ENCODE data around the gene FBXO42.
"Not testable (repeated sequence)": the region's sequence is repeated elsewhere in the genome, so short reads cannot be mapped to it uniquely, and the experiment has no call there.

Gene FBXO42

DNA sequence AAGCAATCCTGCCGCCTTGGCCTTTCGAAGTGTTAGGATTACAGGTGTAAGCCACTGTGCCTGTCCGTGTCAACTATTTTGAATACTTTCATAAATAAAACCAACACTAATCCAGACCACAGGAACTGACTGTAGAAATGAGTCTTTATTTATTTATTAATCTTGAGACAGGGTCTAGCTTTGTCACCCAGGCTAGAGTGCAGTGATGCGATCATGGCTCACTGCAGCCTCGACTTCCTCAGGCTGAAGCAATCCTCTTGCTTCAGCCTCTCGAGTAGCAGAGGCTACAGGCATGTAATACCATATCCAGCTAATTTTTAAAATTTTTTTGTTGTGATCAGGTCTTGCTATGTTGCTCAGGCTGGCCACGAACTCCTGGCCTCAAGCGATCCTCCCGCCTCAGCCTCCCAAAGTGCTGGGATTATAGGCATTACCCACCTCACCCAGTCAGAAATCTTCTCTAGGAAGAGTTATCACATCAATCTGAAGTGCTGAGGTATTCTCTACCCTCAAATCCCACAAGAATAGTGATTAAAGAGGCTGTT is 93.6 kb downstream of the FBXO42 start:
- DNase-seq: no peak

DNA sequence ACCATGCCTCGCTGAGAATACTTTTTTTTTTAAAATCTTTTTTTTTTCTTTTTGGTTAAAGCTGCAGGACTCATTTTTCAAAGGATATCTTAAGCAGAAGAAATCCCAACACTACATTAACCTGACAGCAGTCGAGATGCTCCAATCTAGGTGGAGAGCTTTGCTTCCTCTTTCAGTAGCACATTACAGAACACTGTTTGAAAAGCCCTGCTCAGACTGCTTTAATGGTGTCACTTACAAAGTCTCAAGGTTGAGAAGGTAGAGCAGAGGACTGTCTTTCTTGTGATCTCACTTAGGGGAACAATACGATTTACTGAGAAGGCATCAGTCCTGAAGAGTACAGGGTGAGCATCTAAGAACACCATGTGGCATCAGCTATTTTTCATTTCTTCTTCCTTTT is 94.3 kb downstream of the FBXO42 start:
- no peak for DNase-seq

DNA sequence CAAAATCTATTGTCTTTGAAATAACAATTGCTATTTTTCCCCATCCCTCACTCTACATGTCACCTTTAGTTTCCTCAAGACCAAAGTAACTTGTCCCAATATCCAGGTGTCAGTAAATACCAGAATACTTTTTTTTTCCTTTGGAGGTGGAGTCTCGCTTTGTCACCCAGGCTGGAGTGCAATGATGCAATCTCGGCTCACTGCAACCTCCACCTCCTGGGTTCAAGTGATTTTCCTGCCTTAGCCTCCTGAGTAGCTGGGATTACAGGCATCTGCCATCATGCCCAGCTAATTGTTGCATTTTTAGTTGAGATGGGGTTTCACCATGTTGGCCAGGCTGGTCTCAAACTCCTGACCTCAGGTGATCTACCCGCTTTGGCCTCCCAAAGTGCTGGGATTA is 94.7 kb downstream of the FBXO42 start:
- DNase-seq: not testable (repeated sequence)

DNA sequence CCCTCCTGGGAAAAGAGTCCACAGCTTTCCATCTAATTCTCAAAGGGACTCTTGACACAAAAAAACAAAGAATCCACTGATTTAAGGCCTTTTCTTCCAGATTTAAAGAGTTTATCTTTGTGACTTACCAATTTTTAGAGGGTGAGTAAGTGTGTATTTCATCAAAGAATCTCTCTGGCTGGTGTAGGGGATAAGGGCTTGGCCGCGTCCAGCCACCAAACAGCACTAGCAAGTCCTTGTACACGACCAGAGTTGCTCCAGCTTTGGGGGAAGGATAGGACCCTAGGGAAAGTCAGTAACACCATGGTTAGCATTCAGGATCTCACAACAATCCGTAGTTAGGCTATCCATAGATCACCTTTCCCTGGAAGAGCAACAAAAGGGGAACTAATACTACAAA is 95.8 kb downstream of the FBXO42 start:
- DNase-seq: no peak

DNA sequence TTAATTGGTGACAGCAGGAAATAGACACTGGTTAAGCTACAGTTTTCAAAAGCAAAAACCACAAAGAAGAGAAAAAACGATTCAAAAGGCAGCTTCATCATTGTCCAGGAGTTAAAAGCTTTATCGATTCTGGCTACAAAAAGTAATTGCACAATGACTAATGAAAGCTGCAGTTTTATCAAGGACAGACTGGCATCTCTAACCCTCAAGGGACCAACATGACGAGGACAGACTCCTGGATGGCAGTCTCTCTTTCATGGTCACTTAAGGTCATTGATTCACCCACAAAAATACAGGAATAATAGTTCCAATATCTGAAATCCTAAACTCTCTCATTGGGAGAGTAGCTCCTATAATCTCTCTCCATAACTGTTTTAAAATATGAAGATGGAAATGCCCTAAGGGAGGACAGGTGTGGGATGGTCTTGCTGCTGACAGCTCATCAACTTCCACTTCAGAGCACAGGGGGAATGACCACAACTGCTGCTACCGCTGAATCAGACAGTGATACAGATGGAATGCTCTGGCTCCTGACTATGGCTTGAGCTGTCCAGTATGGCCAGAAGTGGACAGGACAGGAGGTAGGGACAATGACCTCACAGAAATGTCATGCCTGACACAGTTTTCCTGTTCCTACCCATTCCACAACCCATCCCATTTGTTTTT is 97.9 kb downstream of the FBXO42 start:
- DNase-seq: no peak

DNA sequence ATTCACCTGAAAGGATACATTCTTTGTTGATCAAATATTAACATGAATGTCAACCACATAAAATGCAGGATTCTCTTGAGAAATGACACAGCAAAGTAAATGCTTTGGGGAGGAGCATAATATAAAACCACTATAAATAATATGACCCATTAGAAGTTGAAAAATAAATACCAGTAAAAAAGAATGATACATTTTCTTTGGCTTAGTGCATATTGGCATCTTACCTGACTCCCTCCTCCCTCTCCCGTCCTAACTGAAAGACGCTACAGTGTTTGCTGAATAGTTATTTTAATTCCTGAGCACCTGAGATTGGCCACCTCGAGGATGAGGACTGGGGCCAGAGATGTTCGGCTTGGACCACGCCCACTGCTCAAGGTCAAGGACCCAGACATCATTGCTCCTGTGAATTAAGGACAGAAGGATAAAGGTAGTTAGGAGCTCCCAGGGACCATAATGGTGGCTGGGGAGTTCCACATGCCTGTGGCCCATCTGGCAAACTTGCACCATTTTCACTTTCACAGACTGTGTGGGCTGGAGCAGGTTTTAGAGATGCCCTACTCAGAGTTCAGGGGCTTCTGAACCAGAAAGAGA is 98.9 kb downstream of the FBXO42 start:
- no peak for DNase-seq

DNA sequence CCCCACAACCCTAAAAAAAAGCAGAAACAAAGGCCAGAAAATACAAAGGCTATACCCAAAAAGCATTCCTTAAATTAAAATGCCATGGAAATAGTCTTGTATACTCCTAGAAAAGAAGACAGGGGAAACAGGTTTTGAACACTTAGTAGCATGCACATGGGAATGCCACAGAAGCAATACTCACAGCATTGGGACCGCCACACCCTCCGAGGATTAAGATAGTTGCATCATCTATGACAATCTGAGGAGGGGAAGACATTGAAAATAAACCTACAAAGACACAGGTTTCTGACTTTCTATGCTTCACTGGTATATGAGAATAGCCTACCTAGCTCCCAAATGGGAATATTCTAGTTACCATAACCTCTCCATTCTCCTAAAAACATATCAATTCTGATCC is 99.4 kb downstream of the FBXO42 start:
- DNase-seq: no peak

DNA sequence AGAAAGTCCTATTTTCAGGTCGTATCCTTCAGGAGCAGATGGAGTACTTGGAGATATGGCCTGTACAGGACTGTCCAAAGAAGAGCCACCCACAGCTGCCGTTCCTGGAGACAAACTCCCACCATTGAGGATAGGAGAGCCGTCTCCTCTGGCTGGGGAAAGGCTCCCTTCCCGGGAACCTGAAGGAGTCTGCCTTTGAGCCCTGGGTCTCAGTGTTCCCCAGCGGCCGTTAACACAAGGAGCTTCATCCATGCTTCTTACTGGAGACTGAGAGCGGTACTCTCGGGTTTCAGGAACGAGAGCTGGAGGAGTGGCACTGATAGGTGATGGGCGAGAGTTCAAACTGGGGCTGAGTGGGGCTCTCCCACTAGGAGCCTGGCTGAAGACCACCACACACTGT is 100.9 kb downstream of the FBXO42 start:
- DNase-seq: no peak

DNA sequence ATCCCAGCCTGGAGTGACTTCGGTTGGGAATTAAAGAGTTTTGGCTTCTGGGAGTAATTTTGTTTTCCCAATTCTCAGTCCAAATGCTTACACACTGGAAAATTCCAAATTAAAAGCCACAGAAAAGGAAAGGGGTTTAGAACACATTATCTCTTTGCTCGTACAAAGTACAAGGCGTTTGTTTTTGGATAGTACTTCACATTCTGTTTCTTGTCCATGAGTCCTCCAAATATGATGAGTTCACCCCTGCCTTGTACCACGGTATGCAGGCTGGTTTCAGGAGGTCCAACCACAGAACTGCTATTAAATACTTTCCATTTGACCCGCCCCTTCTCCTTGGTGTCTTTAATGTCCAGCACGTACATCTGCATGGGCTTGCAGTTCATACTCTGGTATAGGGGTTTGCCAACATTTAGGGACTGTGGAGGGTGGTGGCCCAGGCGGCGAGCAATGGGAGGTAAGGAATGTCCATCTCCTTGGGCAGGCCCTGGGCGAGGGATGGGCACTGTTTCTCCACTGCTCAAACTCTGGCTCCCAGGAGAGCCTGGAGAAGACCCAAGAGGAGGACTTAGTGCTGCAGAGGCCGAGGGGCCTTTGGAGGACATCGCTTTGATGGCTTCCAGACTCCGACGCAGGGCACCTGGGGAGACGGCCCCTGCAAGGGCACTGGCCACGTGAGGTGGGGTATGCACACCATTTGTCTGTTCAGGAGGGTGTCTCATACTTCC is 101.6 kb downstream of the FBXO42 start:
- no peak for DNase-seq

DNA sequence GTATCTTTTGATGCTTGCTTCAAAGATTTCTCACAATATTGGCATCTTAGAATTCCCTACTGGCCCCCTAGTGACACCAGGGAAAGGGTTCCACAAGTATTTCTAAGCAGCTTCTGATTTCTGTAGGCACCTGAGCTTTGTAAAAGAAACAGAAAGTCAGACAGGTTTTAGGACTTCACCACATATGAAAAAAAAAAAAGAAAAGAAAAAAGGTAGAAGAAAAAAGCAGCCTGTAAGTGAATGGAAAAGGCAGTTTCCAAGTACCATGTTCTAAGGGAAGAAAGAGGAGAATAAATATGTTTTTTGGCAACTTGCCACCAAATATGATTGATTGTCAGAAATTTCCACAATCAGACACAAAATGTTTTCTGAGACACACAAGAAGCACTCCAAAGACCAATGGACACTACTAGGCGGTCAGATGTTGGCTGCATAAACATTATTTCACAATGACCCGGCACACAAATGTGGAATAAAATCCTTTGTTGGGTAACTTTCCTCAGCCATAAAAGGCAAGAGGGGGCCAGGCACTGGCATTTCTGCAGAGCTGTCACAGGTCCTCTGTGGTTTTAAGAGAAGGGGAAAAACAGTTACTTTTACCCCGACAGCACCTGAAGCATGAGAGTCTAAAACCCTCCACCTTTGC is 102.6 kb downstream of the FBXO42 start:
- no peak for DNase-seq

DNA sequence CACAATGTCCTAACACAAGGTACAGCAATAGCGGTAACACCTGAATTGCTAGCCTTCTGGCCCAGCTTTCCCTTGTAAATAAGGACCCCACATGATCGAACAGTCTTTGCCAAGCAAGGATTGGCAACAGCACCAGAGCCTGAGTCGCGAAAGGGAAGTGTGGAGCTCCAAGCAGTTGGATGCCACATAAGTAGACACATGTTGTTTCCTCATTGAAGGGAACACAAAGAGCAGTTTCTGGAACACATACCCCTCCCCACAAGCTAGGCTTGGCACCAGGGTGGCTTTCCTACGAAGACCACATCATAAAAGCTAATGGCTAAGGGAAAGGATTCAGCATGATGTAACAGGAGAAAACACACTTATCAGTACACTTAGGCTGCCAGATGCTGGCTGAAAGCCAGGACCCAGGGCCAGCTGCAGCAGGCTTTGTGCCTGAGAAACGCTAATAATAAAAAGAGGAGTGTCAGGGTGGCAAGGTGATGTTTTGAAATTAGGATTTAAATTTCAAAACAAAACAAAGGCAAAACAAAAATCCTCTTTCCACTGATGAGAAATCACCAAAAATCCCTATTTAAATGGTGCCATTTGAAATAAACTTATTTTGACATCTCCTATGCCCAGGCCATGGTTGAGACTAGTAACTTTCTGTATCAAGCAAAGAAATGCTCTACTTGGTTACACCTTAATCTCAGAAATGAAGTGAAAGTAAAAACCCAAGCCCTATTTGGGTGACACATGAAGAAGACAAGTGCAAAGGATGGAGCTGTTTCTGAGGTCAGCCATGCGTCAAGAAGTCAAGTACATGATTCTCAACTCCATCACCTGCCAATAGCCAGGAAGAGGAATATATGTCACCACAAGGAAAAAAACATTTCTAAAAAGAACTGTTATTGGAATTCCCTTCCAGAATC is 103.4 kb downstream of the FBXO42 start:
- DNase-seq: peak; percentile 80

DNA sequence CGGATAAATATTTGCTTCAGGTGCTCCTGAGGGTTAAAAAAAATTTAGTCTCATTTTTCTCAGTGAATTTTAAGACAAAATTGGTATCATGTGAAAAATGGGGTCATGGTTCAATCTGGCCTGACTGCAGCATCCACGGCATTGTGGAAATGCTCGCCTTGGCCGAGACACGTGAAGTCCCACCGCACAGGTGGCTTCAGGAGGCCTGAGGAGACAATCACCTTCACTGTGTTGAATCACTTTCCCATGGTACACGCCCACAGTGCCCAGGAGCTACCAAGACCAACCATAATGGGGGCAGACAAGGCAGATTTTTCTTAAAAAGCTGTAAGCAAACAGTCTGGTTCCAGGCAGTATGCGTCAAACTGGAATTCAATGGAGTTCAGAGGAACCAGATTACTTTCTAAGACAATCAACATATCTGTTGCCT is 104.3 kb downstream of the FBXO42 start:
- no peak for DNase-seq

DNA sequence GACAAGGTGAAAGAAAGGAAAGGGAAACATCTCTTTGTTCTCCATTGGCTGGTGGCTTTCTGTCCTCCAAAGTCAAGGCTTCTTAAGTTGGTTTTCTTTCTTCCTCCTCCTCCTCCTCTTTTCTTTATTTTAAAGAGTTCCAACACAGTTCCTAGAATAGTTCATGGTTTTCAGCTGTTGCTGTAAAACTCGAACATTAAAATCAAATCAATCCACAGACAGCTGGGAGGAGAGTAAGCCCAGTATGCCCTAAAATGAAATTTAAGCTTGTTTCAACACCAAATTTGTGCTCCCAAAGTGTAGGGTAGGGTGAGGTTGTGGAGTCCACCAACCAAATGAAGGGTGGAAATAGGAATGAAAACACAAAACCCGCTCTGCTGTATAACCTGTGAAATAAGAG is 104.8 kb downstream of the FBXO42 start:
- DNase-seq: no peak

DNA sequence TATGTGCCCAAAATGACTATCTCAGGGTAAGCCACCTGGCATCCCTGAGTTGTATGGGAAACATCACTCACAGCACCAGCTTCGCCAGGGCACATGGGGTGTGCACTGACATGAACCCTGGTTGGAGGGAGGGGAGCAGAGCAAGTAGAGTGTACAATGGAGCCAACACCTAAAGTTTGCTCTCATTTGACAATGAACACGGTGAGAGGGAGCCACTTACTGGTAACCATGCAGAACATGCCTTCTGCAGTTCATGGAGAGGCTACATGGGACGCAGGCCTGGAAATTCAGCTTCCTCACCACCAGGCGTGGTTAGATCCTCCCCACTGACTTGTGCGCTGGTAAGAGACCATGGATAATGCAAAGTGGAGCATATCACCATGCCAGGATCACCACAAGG is 105.3 kb downstream of the FBXO42 start:
- DNase-seq: no peak

DNA sequence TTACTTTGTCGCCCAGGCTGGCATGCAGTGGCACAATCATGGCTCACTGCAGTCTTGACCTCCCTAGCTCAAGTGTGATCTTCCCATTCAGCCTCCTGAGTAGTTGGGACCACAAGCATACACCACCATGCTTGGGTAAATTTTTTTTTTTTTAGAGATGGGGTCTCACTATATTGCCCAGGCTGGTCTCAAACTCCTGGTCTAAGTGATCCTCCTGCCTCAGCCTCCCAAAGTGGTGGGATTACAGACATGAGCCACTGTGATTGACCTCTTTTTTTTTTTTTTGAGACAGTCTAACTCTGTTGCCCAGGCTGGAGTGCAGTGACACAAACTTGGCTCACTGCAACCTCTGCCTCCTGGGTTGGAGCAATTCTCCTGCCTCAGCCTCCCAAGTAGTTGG is 106.0 kb downstream of the FBXO42 start:
- not testable (repeated sequence) for DNase-seq

DNA sequence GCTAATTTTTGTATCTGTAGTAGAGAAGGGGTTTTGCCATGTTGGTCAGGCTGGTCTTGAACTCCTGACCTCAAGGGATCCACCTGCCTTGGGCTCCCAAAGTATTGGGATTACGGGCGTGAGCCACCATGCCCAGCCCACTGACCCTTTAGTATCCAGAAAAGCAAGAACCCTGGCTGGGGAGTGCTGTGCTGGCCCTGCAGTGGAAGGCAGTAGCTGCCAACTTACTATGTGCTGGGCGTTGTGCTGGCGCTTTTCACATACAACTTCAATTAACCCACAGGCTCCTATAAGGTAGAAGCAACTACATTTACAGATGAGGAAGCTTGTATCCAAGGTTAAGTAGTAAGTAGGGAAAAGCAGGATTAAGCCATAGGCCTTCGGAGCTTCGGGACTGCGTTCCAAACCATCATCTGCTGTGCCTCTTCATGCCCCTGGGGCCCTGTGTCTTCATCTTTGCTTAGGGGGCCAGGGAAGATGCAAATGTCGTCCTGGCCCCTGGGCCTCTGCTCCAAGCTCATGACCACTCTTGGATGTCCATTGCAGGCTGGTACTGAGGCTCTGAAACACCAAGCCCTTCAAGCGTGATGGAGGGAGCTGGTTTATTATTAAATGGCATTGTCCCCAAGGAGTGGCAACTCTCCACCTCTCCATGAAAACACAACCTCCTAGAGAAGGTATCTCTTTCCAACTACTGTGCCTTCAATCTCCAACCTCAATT is 106.6 kb downstream of the FBXO42 start:
- DNase-seq: no peak

DNA sequence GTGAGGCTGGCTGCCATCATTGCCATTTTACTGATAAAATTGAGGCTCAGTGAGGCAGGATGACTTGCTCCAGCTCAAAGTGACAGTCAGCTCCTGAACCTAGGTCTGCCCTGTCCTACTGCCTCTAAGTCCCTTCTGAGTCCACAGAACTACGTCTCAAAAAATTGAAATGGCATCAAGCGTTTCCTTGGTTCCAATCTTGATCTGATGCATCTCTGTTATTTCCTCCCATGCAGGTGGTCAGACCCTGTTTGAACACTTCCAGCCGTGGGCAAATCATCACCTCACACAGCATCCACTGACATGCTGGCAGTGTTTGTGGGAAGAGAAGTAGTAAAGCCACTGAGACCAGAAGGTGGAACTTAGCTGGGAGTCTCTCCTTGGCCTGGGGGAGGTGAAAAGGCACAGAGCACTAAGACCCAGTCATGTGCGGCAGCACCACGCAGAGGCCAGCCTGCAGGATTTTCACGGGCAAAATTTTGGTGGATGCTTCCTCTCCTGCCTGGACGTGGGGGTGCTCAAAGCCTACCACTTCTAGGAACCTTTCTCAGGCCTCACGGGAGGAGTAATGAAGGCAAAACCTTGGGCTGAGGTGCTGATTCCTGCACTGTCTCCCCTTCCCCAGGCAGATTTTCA is 107.5 kb downstream of the FBXO42 start:
- no peak for DNase-seq

DNA sequence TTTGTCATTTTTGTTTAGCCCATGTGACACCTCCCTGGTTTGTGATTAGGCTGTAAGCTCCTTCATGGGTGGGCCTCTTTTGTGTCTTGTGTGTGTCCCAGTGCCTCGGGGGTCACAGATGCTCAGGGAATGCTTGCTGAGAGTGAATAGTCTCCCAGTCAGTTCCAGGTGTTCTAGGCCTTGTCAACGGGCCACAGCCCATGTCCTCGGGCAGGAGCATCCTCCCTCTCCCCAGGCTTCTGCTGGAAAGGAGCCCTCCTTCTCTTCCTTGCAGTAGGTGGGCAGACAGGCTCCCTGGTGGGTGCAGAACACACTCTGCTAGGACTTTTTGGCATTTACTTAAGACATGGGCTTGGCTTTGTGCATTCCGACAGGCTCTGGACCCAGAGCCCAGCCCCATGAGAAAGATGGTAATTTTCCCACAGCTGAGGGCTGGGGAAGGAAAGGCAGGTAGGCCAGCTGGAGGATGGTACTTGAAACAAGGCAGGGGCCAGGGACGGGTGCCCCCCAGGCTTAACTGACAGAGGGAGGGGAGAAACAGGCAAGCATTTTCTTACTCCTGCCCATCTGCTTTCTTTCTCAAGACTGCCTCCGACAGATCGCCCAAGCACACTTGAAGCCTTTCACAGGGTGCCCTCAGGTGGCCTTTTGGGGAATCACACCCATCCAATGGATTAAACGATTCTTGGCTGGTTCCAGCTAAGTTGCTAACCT is 108.2 kb downstream of the FBXO42 start:
- peak; percentile 86 for DNase-seq

DNA sequence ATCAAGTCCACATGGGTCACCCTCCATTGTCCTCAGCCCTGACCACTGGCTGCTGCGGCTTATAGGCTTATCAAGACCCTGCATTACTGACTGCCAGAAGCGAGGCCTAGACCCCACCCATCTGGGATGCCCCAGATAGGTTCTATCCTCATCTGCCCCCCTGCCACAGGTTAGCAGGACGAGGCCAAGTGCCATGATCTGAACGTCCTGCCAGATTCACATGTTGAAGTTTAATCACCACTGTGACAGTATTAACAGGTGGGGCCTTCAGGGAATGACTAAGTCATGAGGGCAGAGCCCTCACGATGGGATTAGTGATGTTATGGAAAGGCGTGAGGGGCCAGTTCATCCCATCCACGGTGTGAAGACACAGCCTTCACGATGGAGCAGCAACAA is 109.1 kb downstream of the FBXO42 start:
- DNase-seq: no peak

DNA sequence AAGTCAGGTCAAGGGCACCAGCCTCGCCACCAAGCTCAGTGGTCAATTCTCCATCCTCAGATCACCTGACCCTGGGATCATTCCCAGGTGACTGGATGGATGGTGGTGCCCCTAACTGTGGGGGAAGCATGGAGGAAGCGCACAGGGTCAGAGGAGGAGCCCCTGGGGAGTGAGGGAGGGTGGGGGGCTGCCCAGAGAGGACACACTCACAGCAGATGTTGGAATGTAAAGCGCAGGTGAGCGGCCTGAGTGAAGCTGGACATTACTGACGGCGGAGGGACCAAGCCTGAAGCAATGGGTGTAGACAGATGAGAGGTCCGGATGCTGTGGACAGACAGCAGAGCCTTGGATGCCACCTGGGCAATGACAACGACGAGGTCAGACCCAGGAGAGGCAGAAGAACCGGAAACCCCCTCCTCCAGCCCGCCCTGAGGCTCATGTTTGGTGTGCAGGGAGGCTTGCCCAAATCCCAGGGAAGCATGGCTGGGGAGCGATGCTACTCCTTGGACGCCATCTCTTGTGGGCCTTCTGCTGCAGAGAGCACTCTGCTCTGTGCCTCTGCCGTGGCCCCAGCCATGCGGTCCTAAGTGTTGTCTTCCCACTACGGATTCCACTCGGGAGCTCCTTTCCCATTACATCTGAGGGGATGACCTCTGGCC is 109.6 kb downstream of the FBXO42 start:
- no peak for DNase-seq

Data from femur (tissue), 1 donor.